Stimulated activated CD4-positive, alpha-beta T cell treated with anti-CD3 and anti-CD28 coated beads, Interleukin-1b, Interleukin-23, amount 100 ng/mL, for 48 hours (primary cell): ENCODE results near the gene C2orf49.
A peak's percentile ranks its signal among the peaks of the same experiment; 100 is the strongest.

Experiments used
- DNase-seq: peaks from one replicate; pipeline ENCODE4 v3.0.0-alpha.2; 2020

C2orf49 gene

GRCh38 chr2:105362862-105363591 is 25.7 kb downstream of the C2orf49 start:
- no peak for DNase-seq

- DNase-seq = no peak
Measured at GRCh38 chr2:105364436-105365139, 27.2 kb downstream of the C2orf49 start.

- DNase-seq = no peak
Measured at GRCh38 chr2:105365206-105365605, 27.9 kb downstream of the C2orf49 start.

- DNase-seq = no peak
Measured at GRCh38 chr2:105368759-105369408, 31.5 kb downstream of the C2orf49 start.

- peak; percentile 88 for DNase-seq
Measured at GRCh38 chr2:105369777-105370690, 32.7 kb downstream of the C2orf49 start.

GRCh38 chr2:105371156-105371555 is 33.8 kb downstream of the C2orf49 start:
- no peak for DNase-seq

- no peak for DNase-seq
Measured at GRCh38 chr2:105371810-105372209, 34.5 kb downstream of the C2orf49 start.

GRCh38 chr2:105373344-105373781 is 36.0 kb downstream of the C2orf49 start:
- no peak for DNase-seq

- DNase-seq = no peak
Measured at GRCh38 chr2:105373895-105374401, 36.6 kb downstream of the C2orf49 start.

GRCh38 chr2:105375001-105375561 is 37.7 kb downstream of the C2orf49 start:
- no peak for DNase-seq

- DNase-seq = no peak
Measured at GRCh38 chr2:105376010-105376409, 38.7 kb downstream of the C2orf49 start.

GRCh38 chr2:105376789-105377240 is 39.5 kb downstream of the C2orf49 start:
- DNase-seq = no peak

- no peak for DNase-seq
Measured at GRCh38 chr2:105377871-105378270, 40.5 kb downstream of the C2orf49 start.

GRCh38 chr2:105378276-105378840 is 41.0 kb downstream of the C2orf49 start:
- no peak for DNase-seq

- DNase-seq = no peak
Measured at GRCh38 chr2:105378921-105379383, 41.6 kb downstream of the C2orf49 start.

- no peak for DNase-seq
Measured at GRCh38 chr2:105379741-105380186, 42.4 kb downstream of the C2orf49 start.

GRCh38 chr2:105380432-105381100 is 43.2 kb downstream of the C2orf49 start:
- DNase-seq = no peak

- no peak for DNase-seq
Measured at GRCh38 chr2:105381101-105381668, 43.8 kb downstream of the C2orf49 start.

GRCh38 chr2:105382177-105382576 is 44.8 kb downstream of the C2orf49 start:
- no peak for DNase-seq

- DNase-seq = no peak
Measured at GRCh38 chr2:105383432-105384166, 46.3 kb downstream of the C2orf49 start.
